SK-N-SH treated with all-trans-retinoic acid at 6 μM for 48 hours (cell line): ENCODE results near the gene SLC39A3.

Experiments
- ARNTL ChIP-seq: fragments of 450-650 bp; formaldehyde crosslinking; IDR thresholded peaks from 2 replicates; pipeline ENCODE4 v1.5.0; 2020; ENCODE audit warnings: low read depth, mild to moderate bottlenecking, moderate library complexity, borderline replicate concordance
- ESRRG ChIP-seq: fragments of 250-450 bp; sonication (Bioruptor Pico); IDR thresholded peaks from 2 replicates; pipeline ENCODE4 v1.6.1; 2021; ENCODE audit warnings: mild to moderate bottlenecking
- OSR1 ChIP-seq: fragments of 250-450 bp; sonication (Bioruptor Pico); IDR thresholded peaks from 2 replicates; pipeline ENCODE4 v1.8.0; 2022; ENCODE audit warnings: moderate library complexity, mild to moderate bottlenecking, inconsistent platforms
- PATZ1 ChIP-seq: fragments of 250-450 bp; sonication (Bioruptor Pico); IDR thresholded peaks from 2 replicates; pipeline ENCODE4 v1.8.0; 2020; ENCODE audit warnings: mild to moderate bottlenecking, moderate library complexity, borderline replicate concordance
- RARB ChIP-seq: fragments of 250-450 bp; sonication (Bioruptor Pico); IDR thresholded peaks from 2 replicates; pipeline ENCODE4 v1.8.0; 2021; ENCODE audit warnings: mild to moderate bottlenecking, moderate library complexity
- SNAI2 ChIP-seq: fragments of 250-450 bp; sonication (Bioruptor Pico); IDR thresholded peaks from 2 replicates; pipeline ENCODE4 v1.5.0; 2020; ENCODE audit warnings: mild to moderate bottlenecking, moderate library complexity
- TCF4 ChIP-seq: fragments of 250-450 bp; sonication (Bioruptor Pico); IDR thresholded peaks from 2 replicates; pipeline ENCODE4 v1.8.0; 2021; ENCODE audit warnings: mild to moderate bottlenecking, moderate library complexity, borderline replicate concordance
- TOX ChIP-seq: fragments of 250-450 bp; sonication (Bioruptor Pico); IDR thresholded peaks from 2 replicates; pipeline ENCODE4 v1.8.0; 2021; ENCODE audit warnings: mild to moderate bottlenecking, moderate library complexity, borderline replicate concordance
- ZC3H10 ChIP-seq: fragments of 250-450 bp; sonication (Bioruptor Pico); IDR thresholded peaks from 2 replicates; pipeline ENCODE4 v1.5.1; 2021; ENCODE audit warnings: mild to moderate bottlenecking, moderate library complexity
- ZFP3 ChIP-seq: fragments of 250-450 bp; sonication (Bioruptor Pico); IDR thresholded peaks from 2 replicates; pipeline ENCODE4 v1.5.0; 2020; ENCODE audit warnings: mild to moderate bottlenecking, moderate library complexity
- ZFP30 ChIP-seq: fragments of 450-650 bp; formaldehyde crosslinking; IDR thresholded peaks from 2 replicates; pipeline ENCODE4 v1.5.0; 2022; ENCODE audit warnings: mild to moderate bottlenecking, moderate library complexity
- ZNF565 ChIP-seq: fragments of 450-650 bp; formaldehyde crosslinking; conservative IDR thresholded peaks from 2 replicates; pipeline ENCODE4 v1.5.0; 2020; ENCODE audit warnings: low read depth, mild to moderate bottlenecking, moderate library complexity
- ZNF70 ChIP-seq: fragments of 450-650 bp; formaldehyde crosslinking; IDR thresholded peaks from 2 replicates; pipeline ENCODE4 v1.5.0; 2020; ENCODE audit warnings: mild to moderate bottlenecking, moderate library complexity
- ZNF8 ChIP-seq: fragments of 450-650 bp; formaldehyde crosslinking; IDR thresholded peaks from 2 replicates; pipeline ENCODE4 v1.5.0; 2020; ENCODE audit warnings: mild to moderate bottlenecking, moderate library complexity

GRCh38 chr19:2769218-2769617, 29.4 kb upstream of the SLC39A3 start:
- no peak for TF ChIP-seq ZNF565
- no peak for TF ChIP-seq OSR1 (CRISPR knock-in tag)
- TF ChIP-seq PATZ1 (CRISPR knock-in tag) = no peak
- TF ChIP-seq ARNTL = no peak
- no peak for TF ChIP-seq RARB (CRISPR knock-in tag)
- TF ChIP-seq ZFP30 (CRISPR knock-in tag) = no peak
- TF ChIP-seq ZC3H10 (CRISPR knock-in tag) = no peak
- TF ChIP-seq TOX (CRISPR knock-in tag) = no peak
- TF ChIP-seq SNAI2 (CRISPR knock-in tag) = no peak
- no peak for TF ChIP-seq ZFP3 (CRISPR knock-in tag)
- TF ChIP-seq ZNF8 (CRISPR knock-in tag) = no peak
- no peak for TF ChIP-seq TCF4
- TF ChIP-seq ZNF70 (CRISPR knock-in tag) = no peak
- no peak for TF ChIP-seq ESRRG (CRISPR knock-in tag)
